HCT116 (cell line): ENCODE results near the gene RORB. TPM values are rescaled to one million over a fixed set of nuclear protein-coding genes. Genes with fewer than 3 reads are reported as not detected.

ENCODE experiments used
- ATAC-seq: fragments of 200-7000 bp; cut with Tn5 transposase; 2 replicates; pipeline ENCODE4 v1.9.1; 2020; ENCODE audit warnings: mild to moderate bottlenecking, moderate library complexity
- BruUV-seq: library from RNA; stranded (reverse); fragments of 400-500 nt; replicated peaks from 2 replicates; lab custom pipeline; 2021; lab: Mats Ljungman, UMichigan
- CTCF ChIA-PET: fragments of 300-600 bp; sonication (Branson Sonifier 250); formaldehyde crosslinking; loops from one replicate; lab custom pipeline; 2021; ENCODE audit warnings: antibody characterized with exemption; lab: Charles Lee
- POLR2A ChIA-PET: fragments of 300-600, 350-600 bp; sonication (Branson Sonifier 250); formaldehyde crosslinking; loops from one replicate; lab custom pipeline; 2021; ENCODE audit warnings: antibody characterized with exemption; lab: Charles Lee
- RAD21 ChIA-PET, 2 experiments: fragments of 300-600 bp; sonication (Branson Sonifier 250); formaldehyde crosslinking; loops; one replicate each; lab custom pipeline; 2023; ENCODE audit warnings: low total read pairs in 2 of 2; ENCODE audit not compliant: uncharacterized antibody in 2 of 2, unreplicated experiment in 2 of 2, low non-redundant PET in 1 of 2; lab: Charles Lee
- DNase-seq: peaks from one replicate; pipeline ENCODE4 v3.0.0-alpha.2; 2010; ENCODE audit warnings: low read depth, low spot score
- H2AFZ ChIP-seq: fragments of 200-600 bp; shearing (Covaris generic), sonication (generic); 2 replicates; pipeline ENCODE4 v1.6.1; 2017; ENCODE audit warnings: low read depth, mixed run types, mixed read lengths, antibody characterized with exemption, low read length; ENCODE audit not compliant: poor library complexity, severe bottlenecking
- H3K27ac ChIP-seq: 2 replicates; pipeline ENCODE4 v1.5.1; 2012; ENCODE audit warnings: low read depth, low read length
- H3K27me3 ChIP-seq: fragments of 200-600 bp; sonication (generic); 2 replicates; pipeline ENCODE4 v1.6.1; 2016; ENCODE audit warnings: mixed run types, low read length, mixed read lengths; ENCODE audit not compliant: insufficient read depth
- H3K36me3 ChIP-seq, 2 experiments: fragments of 200-500 bp in 1 of 2; fragments of 200-600 bp in 1 of 2; sonication (Bioruptor generic) in 1 of 2; sonication (generic) in 1 of 2; 2 replicates each; pipeline versions ENCODE4 v1.5.1 to v1.6.1; 2014 to 2016; ENCODE audit warnings: low read length in 2 of 2, inconsistent platforms in 1 of 2, mixed read lengths in 1 of 2, mixed run types in 1 of 2; ENCODE audit not compliant: insufficient read depth in 2 of 2, control insufficient read depth in 1 of 2
- H3K4me1 ChIP-seq, 2 experiments: fragments of 200-600 bp in 1 of 2; sonication (generic) in 1 of 2; 2 replicates each; pipeline versions ENCODE4 v1.5.1 to v1.6.1; 2012 to 2017; ENCODE audit warnings: low read length in 2 of 2, inconsistent platforms in 1 of 2, mild to moderate bottlenecking in 1 of 2, mixed read lengths in 1 of 2, mixed run types in 1 of 2, moderate library complexity in 1 of 2; ENCODE audit not compliant: insufficient read depth in 2 of 2, control insufficient read depth in 1 of 2
- H3K4me2 ChIP-seq: fragments of 200-600 bp; sonication (generic); 2 replicates; pipeline ENCODE4 v1.6.1; 2017; ENCODE audit warnings: mixed run types, low read length, mixed read lengths
- H3K4me3 ChIP-seq, 2 experiments: fragments of 200-600 bp in 1 of 2; sonication (generic) in 1 of 2; replicated peaks in 1 of 2; 2 replicates each; pipeline ENCODE4 v1.5.1; 2011 to 2016; ENCODE audit warnings: low read length in 2 of 2, control low read depth in 1 of 2, low read depth in 1 of 2, mild to moderate bottlenecking in 1 of 2, mixed read lengths in 1 of 2, mixed run types in 1 of 2
- H3K79me2 ChIP-seq: fragments of 200-600 bp; sonication (generic); 2 replicates; pipeline ENCODE4 v1.6.1; 2017; ENCODE audit warnings: mild to moderate bottlenecking, mixed run types, low read length, moderate library complexity, mixed read lengths; ENCODE audit not compliant: insufficient read depth
- H3K9ac ChIP-seq: fragments of 200-600 bp; sonication (generic); 2 replicates; pipeline ENCODE4 v1.6.1; 2016; ENCODE audit warnings: low read length, mixed read lengths
- H3K9me2 ChIP-seq: fragments of 200-600 bp; sonication (generic), shearing (Covaris generic); 2 replicates; pipeline ENCODE4 v1.6.1; 2017; ENCODE audit warnings: mixed run types, mild to moderate bottlenecking, moderate library complexity; ENCODE audit not compliant: insufficient read depth
- H3K9me3 ChIP-seq, 2 experiments: fragments of 200-500 bp in 1 of 2; fragments of 200-600 bp in 1 of 2; sonication (Bioruptor generic) in 1 of 2; sonication (generic) in 1 of 2; 2 replicates each; pipeline ENCODE4 v1.6.1; 2014 to 2017; ENCODE audit warnings: low read length in 2 of 2, mixed read lengths in 2 of 2, inconsistent platforms in 1 of 2, low read depth in 1 of 2, mild to moderate bottlenecking in 1 of 2, mixed run types in 1 of 2, moderate library complexity in 1 of 2; ENCODE audit not compliant: control insufficient read depth in 1 of 2, insufficient read depth in 1 of 2
- H4K20me1 ChIP-seq: fragments of 200-600 bp; sonication (generic), shearing (Covaris generic); 2 replicates; pipeline ENCODE4 v1.6.1; 2017; ENCODE audit warnings: mixed run types, mild to moderate bottlenecking, moderate library complexity; ENCODE audit not compliant: insufficient read depth
- EGR1 ChIP-seq: IDR thresholded peaks from 2 replicates; pipeline ENCODE4 v1.6.1; 2012; ENCODE audit warnings: low read depth
- EZH2phosphoT487 ChIP-seq: fragments of 200-600 bp; IDR thresholded peaks from 2 replicates; pipeline ENCODE4 v1.6.1; 2018; ENCODE audit warnings: antibody characterized with exemption, borderline replicate concordance
- FOSL1 ChIP-seq: IDR thresholded peaks from 2 replicates; pipeline ENCODE4 v1.6.1; 2012; ENCODE audit warnings: low read depth
- POLR2A ChIP-seq: IDR thresholded peaks from 2 replicates; pipeline ENCODE4 v1.7.0; 2011; ENCODE audit warnings: borderline replicate concordance; ENCODE audit not compliant: insufficient read depth, insufficient read length; ENCODE audit errors: extremely low read depth
- POLR2AphosphoS5 ChIP-seq: IDR thresholded peaks from 2 replicates; pipeline ENCODE4 v1.6.1; 2011; ENCODE audit warnings: mild to moderate bottlenecking, low read depth, low read length, moderate library complexity
- RAD21 ChIP-seq: IDR thresholded peaks from 2 replicates; pipeline ENCODE4 v1.6.1; 2012; ENCODE audit warnings: low read depth, mild to moderate bottlenecking
- REST ChIP-seq: IDR thresholded peaks from 2 replicates; pipeline ENCODE4 v1.6.1; 2012; ENCODE audit warnings: low read depth
- SIN3A ChIP-seq: IDR thresholded peaks from 2 replicates; pipeline ENCODE4 v1.6.1; 2012; ENCODE audit warnings: low read depth
- SP1 ChIP-seq: IDR thresholded peaks from 2 replicates; pipeline ENCODE4 v1.6.1; 2012; ENCODE audit warnings: low read depth
- TCF7L2 ChIP-seq: IDR thresholded peaks from 2 replicates; pipeline ENCODE4 v1.7.0; 2011; ENCODE audit warnings: borderline replicate concordance, inconsistent platforms; ENCODE audit not compliant: insufficient read depth, insufficient read length; ENCODE audit errors: extremely low read depth
- YY1 ChIP-seq: IDR thresholded peaks from 2 replicates; pipeline ENCODE4 v1.6.1; 2011; ENCODE audit warnings: low read length, low read depth, moderate library complexity, mild to moderate bottlenecking; ENCODE audit not compliant: insufficient replicate concordance; ENCODE audit errors: extremely low read depth
- ZFX ChIP-seq: fragments of 450-650 bp; IDR thresholded peaks from 2 replicates; pipeline ENCODE4 v1.6.1; 2017
- ZNF274 ChIP-seq: fragments of 200-500 bp; sonication (Bioruptor generic); IDR thresholded peaks from 2 replicates; pipeline ENCODE4 v1.6.1; 2014; ENCODE audit warnings: mild to moderate bottlenecking, low read depth, low read length, inconsistent platforms
- intact Hi-C: fragments of 100-400 bp; cut with micrococcal nuclease; formaldehyde crosslinking; loops from 2 replicates; pipeline ENCODE4 v1.10.0; 2022
- total RNA-seq: library from RNA; stranded (reverse); gene quantifications from one replicate; pipeline ENCODE4 v1.2.1, GENCODE V29; 2021; ENCODE audit not compliant: unreplicated experiment
- TF ChIP-seq, protein P1 (sequence below): IDR thresholded peaks from 2 replicates; pipeline ENCODE4 v1.6.1; 2012
- TF ChIP-seq, protein P2 (sequence below), 3 experiments: fragments of 200-600 bp in 1 of 3; sonication (generic) in 1 of 3; IDR thresholded peaks in 2 of 3; conservative IDR thresholded peaks in 1 of 3; 2 replicates each; pipeline ENCODE4 v1.5.1; 2012 to 2017; ENCODE audit warnings: low read depth in 2 of 3, low read length in 2 of 3, antibody characterized with exemption in 1 of 3, borderline replicate concordance in 1 of 3, control low read depth in 1 of 3, mild to moderate bottlenecking in 1 of 3, mixed read lengths in 1 of 3, mixed run types in 1 of 3, moderate library complexity in 1 of 3; ENCODE audit not compliant: insufficient read depth in 1 of 3
- TF ChIP-seq, protein P3 (sequence below): IDR thresholded peaks from 2 replicates; pipeline ENCODE4 v1.6.1; 2011; ENCODE audit warnings: mild to moderate bottlenecking, low read length, moderate library complexity; ENCODE audit not compliant: insufficient replicate concordance; ENCODE audit errors: extremely low read depth

The RORB gene
- total RNA-seq, 1 experiment from 2014 or later: 0.02 TPM

DNA sequence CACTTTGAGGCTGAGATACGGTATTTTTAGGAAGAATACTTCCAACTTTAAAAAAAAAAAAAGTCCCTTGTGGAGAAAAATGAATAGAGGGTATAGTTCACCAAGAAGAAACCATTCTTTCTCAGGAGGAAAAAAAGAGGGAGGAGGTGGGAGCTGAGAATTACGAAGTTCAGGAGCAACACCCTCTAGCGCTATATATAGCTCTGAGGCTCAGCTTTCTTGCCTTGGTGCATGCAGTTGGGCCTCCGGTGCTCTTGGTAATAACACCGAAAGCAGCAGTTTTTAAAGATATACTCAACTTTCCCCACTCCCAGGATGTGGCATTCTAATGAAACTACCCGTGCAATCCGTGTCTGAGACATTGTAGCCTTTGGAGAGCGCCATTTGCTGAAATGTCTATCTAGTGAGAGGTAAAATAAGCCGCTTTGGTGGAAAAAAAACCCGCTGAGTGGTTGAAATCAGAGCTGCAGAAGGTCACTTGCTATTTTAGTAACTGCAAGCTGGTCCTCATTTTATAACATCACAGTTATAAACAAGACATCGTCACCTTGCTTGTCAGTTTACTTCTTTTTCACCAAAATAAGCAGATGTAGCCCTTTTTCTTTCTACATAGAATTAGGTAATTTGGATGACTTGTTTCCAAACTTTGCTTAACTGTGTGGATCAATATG, 156.4 kb downstream of the RORB start:
- ChIA-PET RAD21 (interaction anchor here in 1 of 2 experiments (0.7 kb wide), 1 partner anchor 238 kb away, joined by 3 read pairs; no protein-coding TSS in a partner anchor), CTCF (no interaction called here), POLR2A (no interaction called here)
- no peak overlapping the region for H3K4me2 ChIP-seq
- no peak overlapping the region for H3K4me3 ChIP-seq
- H3K4me1 ChIP-seq: no peaks in the 10 kb centered on the region
- H3K79me2 ChIP-seq: no peaks in the 10 kb centered on the region
- no peak overlapping the region for H3K9ac ChIP-seq
- BruUV-seq: no TSS peak
- intact Hi-C loops: no loop called here
- H3K27ac ChIP-seq: no peak overlapping the region
- no peaks in the 10 kb centered on the region for H3K36me3 ChIP-seq
- peaks cover 40% of the 10 kb centered on the region for H3K27me3 ChIP-seq
- no peak overlapping the region for H2AFZ ChIP-seq
- no peak for TF ChIP-seq POLR2AphosphoS5
- TF ChIP-seq EGR1: no peak
- no peak for TF ChIP-seq SIN3A
- TF ChIP-seq, protein P1, sequence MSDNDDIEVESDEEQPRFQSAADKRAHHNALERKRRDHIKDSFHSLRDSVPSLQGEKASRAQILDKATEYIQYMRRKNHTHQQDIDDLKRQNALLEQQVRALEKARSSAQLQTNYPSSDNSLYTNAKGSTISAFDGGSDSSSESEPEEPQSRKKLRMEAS: no peak
- no peak for TF ChIP-seq ZFX
- no peak for TF ChIP-seq FOSL1
- TF ChIP-seq REST: no peak
- TF ChIP-seq ZNF274: no peak
- TF ChIP-seq POLR2A: no peak
- TF ChIP-seq, protein P2, sequence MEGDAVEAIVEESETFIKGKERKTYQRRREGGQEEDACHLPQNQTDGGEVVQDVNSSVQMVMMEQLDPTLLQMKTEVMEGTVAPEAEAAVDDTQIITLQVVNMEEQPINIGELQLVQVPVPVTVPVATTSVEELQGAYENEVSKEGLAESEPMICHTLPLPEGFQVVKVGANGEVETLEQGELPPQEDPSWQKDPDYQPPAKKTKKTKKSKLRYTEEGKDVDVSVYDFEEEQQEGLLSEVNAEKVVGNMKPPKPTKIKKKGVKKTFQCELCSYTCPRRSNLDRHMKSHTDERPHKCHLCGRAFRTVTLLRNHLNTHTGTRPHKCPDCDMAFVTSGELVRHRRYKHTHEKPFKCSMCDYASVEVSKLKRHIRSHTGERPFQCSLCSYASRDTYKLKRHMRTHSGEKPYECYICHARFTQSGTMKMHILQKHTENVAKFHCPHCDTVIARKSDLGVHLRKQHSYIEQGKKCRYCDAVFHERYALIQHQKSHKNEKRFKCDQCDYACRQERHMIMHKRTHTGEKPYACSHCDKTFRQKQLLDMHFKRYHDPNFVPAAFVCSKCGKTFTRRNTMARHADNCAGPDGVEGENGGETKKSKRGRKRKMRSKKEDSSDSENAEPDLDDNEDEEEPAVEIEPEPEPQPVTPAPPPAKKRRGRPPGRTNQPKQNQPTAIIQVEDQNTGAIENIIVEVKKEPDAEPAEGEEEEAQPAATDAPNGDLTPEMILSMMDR (IDR thresholded peaks at IDR 0.05 in 2 of 3, conservative IDR thresholded peaks at IDR 0.05 in 1 of 3; ENCODE audit: borderline replicate concordance in 1 of 3, insufficient read depth in 1 of 3, low read depth in 2 of 3, low read length in 2 of 3): no peak
- no peak for TF ChIP-seq TCF7L2
- TF ChIP-seq YY1: no peak
- TF ChIP-seq SP1: no peak
- TF ChIP-seq EZH2phosphoT487: no peak
- TF ChIP-seq, protein P3, sequence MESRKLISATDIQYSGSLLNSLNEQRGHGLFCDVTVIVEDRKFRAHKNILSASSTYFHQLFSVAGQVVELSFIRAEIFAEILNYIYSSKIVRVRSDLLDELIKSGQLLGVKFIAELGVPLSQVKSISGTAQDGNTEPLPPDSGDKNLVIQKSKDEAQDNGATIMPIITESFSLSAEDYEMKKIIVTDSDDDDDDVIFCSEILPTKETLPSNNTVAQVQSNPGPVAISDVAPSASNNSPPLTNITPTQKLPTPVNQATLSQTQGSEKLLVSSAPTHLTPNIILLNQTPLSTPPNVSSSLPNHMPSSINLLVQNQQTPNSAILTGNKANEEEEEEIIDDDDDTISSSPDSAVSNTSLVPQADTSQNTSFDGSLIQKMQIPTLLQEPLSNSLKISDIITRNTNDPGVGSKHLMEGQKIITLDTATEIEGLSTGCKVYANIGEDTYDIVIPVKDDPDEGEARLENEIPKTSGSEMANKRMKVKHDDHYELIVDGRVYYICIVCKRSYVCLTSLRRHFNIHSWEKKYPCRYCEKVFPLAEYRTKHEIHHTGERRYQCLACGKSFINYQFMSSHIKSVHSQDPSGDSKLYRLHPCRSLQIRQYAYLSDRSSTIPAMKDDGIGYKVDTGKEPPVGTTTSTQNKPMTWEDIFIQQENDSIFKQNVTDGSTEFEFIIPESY: no peak
- TF ChIP-seq RAD21: no peak
- TF ChIP-seq, all 23 proteins: peak for 0
- no peaks in the 10 kb centered on the region for H3K9me2 ChIP-seq
- no peaks in the 10 kb centered on the region for H3K9me3 ChIP-seq
- ATAC-seq (no peak), DNase-seq (no peak)
- no peaks in the 10 kb centered on the region for H4K20me1 ChIP-seq
